GM10266 (cell line): ENCODE results near the gene GRIA3.
"Not testable (repeated sequence)": the region's sequence is repeated elsewhere in the genome, so short reads cannot be mapped to it uniquely, and the experiment has no call there.

ENCODE experiments used
- DNase-seq: peaks from one replicate; pipeline ENCODE4 v3.0.0; 2012; ENCODE audit errors: extremely low spot score
- TF ChIP-seq, protein P1 (sequence below): IDR thresholded peaks from 2 replicates; pipeline ENCODE4 v1.5.1; 2012; ENCODE audit warnings: mild to moderate bottlenecking, low read depth; ENCODE audit not compliant: control insufficient read depth, insufficient read depth; ENCODE audit errors: missing control alignments

GRIA3 gene

DNA sequence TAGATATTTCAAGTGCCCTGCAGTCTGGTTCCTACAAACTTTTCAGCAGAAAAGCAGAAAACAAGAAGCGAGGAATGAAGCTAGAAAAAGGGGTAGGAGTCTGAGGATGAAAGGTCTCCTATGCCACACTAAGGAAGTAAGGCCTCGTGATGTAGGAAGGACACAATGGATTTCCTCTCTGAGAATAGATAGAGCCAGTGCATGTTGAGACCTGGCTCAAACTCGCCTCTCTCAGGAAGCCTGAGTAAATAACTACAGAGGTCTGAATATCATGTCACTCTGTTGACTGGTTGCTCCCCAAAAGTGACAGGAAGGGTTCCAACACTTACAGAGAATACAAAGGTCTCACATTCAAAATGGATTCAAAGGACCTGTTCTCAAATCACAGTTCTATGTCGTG, 93.3 kb downstream of the GRIA3 start:
- TF ChIP-seq, protein P1, sequence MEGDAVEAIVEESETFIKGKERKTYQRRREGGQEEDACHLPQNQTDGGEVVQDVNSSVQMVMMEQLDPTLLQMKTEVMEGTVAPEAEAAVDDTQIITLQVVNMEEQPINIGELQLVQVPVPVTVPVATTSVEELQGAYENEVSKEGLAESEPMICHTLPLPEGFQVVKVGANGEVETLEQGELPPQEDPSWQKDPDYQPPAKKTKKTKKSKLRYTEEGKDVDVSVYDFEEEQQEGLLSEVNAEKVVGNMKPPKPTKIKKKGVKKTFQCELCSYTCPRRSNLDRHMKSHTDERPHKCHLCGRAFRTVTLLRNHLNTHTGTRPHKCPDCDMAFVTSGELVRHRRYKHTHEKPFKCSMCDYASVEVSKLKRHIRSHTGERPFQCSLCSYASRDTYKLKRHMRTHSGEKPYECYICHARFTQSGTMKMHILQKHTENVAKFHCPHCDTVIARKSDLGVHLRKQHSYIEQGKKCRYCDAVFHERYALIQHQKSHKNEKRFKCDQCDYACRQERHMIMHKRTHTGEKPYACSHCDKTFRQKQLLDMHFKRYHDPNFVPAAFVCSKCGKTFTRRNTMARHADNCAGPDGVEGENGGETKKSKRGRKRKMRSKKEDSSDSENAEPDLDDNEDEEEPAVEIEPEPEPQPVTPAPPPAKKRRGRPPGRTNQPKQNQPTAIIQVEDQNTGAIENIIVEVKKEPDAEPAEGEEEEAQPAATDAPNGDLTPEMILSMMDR = no peak
- DNase-seq = no peak

DNA sequence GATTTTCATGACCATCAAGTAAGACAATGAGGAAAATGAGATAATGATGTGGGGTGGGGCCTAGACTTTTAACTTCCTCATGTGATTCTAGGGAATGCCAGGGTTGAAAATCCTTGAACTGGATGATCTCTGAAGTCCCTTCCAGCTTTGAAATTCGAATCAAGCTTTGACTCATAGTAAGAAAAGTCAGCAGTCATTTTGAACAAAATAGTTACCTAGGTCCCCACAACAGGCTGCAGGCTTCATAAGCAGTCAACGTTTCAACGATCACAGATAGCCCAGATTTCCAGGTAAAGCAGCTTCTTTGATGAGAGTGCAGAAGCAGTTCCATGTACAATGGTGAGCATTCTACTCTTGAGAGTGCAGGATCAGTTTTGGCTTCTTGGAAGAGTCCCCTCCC, 93.7 kb downstream of the GRIA3 start:
- TF ChIP-seq, protein P1 = no peak
- no peak for DNase-seq

DNA sequence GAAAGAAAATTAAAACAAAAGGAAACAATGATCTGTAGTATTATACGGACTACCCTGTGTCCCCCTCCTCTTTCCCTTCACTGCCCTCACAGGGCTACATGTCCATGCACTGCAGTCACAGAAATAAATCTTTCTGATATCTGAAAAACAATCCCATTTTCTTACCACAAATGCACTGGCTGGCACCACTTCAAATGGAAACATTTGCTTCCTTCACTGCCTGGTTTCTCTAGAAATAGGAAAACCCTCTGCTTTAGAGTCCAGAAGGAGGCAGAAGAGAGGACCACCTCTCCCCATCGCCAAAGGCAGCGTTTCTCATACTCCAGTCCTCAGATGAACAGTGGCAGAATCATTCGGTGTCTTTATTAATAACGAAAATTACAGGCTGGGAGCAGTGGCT, 98.2 kb downstream of the GRIA3 start:
- no peak for DNase-seq
- TF ChIP-seq, protein P1 = no peak

DNA sequence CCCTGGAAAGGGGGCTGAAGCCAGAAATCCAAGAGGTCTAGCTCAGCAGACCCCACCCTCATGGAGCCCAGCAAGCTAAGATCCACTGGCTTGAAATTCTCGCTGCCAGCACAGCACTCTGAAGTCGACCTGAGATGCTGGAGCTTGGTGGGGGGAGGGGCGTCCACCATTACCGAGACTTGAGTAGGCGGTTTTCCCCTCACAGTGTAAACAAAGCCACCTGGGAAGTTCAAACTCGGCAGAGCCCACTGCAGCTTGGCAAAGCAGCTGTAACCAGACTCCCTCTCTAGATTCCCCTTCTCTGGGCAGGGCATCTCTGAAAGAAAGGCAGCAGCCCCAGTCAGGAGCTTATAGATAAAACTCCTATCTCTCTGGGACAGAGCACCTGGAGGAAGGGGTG, 99.3 kb downstream of the GRIA3 start:
- DNase-seq = not testable (repeated sequence)

DNA sequence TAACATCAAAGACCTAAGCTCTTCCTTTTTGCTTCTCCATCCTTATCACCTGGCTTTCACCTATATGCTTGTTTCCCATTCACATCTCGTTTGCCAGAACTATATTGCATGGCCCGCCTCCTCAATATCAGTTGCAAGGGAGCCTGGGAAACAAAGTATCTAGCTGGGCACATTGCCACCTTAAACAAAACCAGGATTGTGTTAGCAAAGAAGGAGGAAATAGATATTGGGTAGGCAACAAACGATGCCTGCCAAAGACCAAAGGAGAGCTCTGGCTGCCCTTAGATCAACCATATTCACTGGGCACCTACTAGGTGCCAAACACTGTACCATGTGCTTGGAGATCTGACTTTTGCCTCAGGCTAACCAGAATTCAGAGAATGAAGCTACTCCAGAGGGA, 107.5 kb downstream of the GRIA3 start:
- TF ChIP-seq, protein P1 = no peak
- no peak for DNase-seq

DNA sequence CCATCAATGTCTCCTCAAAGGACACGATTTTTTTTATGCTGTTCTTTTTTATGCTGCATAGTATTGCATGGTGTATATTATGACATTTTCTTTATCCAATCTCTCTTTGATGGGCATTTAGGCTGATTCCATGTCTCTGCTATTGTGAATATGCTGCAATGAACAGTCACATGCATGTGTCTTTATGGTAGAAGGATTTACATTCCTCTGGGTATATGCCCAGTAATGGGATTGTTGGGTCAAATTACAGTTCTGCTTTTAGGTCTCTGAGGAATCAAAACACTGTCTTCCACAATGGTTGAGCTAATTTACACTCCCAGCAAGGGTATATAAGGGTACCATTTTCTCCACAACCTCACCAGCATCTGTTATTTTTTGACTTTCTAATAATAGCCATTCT, 113.9 kb downstream of the GRIA3 start:
- DNase-seq = no peak
- TF ChIP-seq, protein P1 = no peak

DNA sequence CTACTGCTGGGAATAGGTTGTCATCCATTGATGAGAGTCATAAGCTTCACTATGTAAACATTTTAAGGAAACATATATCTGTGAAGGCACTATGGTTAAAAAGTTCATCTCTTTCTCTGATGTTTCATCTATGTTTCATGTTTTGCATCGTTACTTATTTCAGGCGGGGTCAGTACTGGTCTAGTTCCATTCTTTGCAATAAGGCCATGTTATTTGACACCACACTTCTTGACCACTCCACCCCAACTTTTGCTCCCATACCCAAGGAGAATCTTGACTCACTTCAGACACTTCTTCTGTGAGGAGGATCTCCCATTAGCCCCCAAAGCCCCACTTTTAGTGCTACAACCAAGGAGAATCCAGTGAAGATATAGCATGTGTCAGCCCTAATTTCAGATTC, 119.4 kb downstream of the GRIA3 start:
- DNase-seq = no peak
- TF ChIP-seq, protein P1 = no peak

DNA sequence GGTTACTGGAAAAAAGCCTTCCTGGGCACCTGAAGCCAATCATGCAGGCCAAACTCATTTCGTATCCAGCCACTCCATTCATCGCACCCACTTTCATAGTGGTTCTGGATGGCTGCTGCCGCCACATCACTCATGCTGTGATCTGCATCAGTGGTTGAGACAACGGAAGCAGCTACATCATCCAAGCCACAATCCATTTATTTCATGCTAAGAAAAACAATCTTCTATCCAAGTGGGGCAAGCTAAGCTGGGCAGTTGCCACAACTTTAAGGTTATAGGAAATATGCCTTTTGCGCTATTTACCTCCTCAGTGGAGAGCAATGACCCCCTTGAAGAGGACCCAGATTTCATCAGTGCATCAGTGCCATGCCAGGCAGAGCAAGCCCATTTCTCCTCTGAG, 124.6 kb downstream of the GRIA3 start:
- TF ChIP-seq, protein P1 = no peak
- no peak for DNase-seq
